BJ (cell line): ENCODE data around the gene MICAL1. TPM values are rescaled to one million over a fixed set of nuclear protein-coding genes. Genes with fewer than 3 reads are reported as not detected.

Experiments
- CTCF ChIA-PET: fragments of 350-600 bp; formaldehyde crosslinking; extraction: SDS; loops from one replicate; lab custom pipeline; 2021; ENCODE audit warnings: antibody characterized with exemption, inconsistent platforms; lab: Yijun Ruan, JAX
- POLR2A ChIA-PET: fragments of 300-600 bp; sonication (Branson Sonifier 250); formaldehyde crosslinking; extraction: SDS; loops from one replicate; lab custom pipeline; 2021; ENCODE audit warnings: antibody characterized with exemption; lab: Charles Lee
- DNase-seq: peaks from one replicate; pipeline ENCODE4 v3.0.0-alpha.2; 2011; ENCODE audit warnings: low read depth
- H3K27me3 ChIP-seq: 2 replicates; pipeline ENCODE4 v1.6.0; 2011; ENCODE audit warnings: low read length; ENCODE audit not compliant: control insufficient read depth, insufficient read depth
- H3K36me3 ChIP-seq: 2 replicates; pipeline ENCODE4 v1.5.1; 2011; ENCODE audit warnings: low read length; ENCODE audit not compliant: control insufficient read depth, insufficient read depth
- H3K4me3 ChIP-seq: 2 replicates; pipeline ENCODE4 v1.5.1; 2011; ENCODE audit warnings: low read depth, mild to moderate bottlenecking, control low read depth, low read length
- CTCF ChIP-seq: IDR thresholded peaks from 2 replicates; pipeline ENCODE4 v1.5.1; 2011; ENCODE audit warnings: low read depth, mild to moderate bottlenecking, control low read depth, inconsistent platforms, low read length, moderate library complexity; ENCODE audit not compliant: insufficient read depth
- polyA plus RNA-seq: library from polyadenylated mRNA; depleted of rRNA; stranded (reverse); fragments of >200 nt; gene quantifications from 2 replicates; pipeline ENCODE4 v1.2.3, GENCODE V29; 2011

MICAL1 gene
- polyA plus RNA-seq, 1 experiment: 84.6 TPM

GRCh38 chr6:109421184-109421583 lies 34.4 kb downstream of the MICAL1 start:
- Histone ChIP-seq H3K27me3 (no peaks in the 10 kb centered on the region), H3K36me3 (no peaks in the 10 kb centered on the region), H3K4me3 (no peak overlapping the region)
- CTCF ChIA-PET: no interaction called here
- DNase-seq: no peak
- POLR2A ChIA-PET: no interaction called here
- no peak for TF ChIP-seq CTCF

- ChIA-PET CTCF (interaction anchor here (0.6 kb wide), 1 partner anchor 69 kb away, joined by 3 read pairs; no protein-coding TSS in a partner anchor), POLR2A (no interaction called here)
- DNase-seq: no peak
- H3K27me3 ChIP-seq: no peaks in the 10 kb centered on the region
- H3K36me3 ChIP-seq: no peaks in the 10 kb centered on the region
- TF ChIP-seq CTCF: no peak
- no peak overlapping the region for H3K4me3 ChIP-seq
These were observed 34.8 kb downstream of the MICAL1 start for GRCh38 chr6:109420751-109421150.

GRCh38 chr6:109417646-109418045 lies 37.9 kb downstream of the MICAL1 start:
- ChIA-PET CTCF (no interaction called here), POLR2A (no interaction called here)

DNA sequence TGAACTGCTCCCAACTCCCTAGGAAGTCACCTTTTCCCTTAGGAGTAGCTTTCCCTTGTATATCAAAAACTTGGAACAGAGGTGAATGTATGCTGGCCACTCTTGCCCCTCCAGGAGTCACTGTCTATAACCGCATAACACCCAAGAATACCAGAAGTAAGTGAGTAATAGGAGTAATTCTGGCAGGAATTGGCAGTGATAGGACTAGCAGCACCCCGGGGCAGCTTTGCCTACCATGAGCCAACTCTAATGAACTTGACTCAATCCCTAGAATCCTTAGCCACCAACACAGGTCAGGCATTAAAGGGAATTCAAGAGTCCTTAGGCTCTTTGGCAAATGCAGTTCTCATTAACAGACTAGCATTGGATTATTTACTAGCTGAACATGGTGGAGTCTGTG lies 44.5 kb downstream of the MICAL1 start:
- POLR2A ChIA-PET: no interaction called here
- CTCF ChIA-PET: no interaction called here
- no peak for DNase-seq

More at GRCh38 chr6:109417646-109418045, 37.9 kb downstream of the MICAL1 start:
- H3K36me3 ChIP-seq: no peaks in the 10 kb centered on the region
- TF ChIP-seq CTCF: no peak
- no peaks in the 10 kb centered on the region for H3K27me3 ChIP-seq
- H3K4me3 ChIP-seq: no peak overlapping the region
- DNase-seq: no peak

DNA sequence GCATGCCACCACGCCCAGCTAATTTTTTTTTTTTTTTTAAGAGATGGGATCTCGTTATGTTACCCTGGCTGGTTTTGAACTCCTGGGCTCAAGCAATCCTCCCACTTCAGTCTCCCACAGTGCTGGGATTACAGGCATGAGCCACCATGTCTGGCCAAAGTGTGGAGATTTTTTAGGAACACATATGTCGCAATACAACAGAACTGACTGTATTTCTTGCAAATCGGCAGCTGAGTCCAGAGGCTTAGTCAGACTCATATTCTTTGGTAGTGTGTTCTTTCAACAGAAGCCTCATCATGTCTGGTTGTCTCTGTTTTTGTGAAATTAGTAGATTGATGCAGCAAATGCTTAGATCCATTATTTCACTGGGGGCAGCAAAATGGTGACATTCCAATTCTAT lies 49.4 kb downstream of the MICAL1 start:
- no peak overlapping the region for H3K4me3 ChIP-seq
- ChIA-PET POLR2A (no interaction called here), CTCF (no interaction called here)
- no peak for DNase-seq
- no peak for TF ChIP-seq CTCF
- no peaks in the 10 kb centered on the region for H3K36me3 ChIP-seq
- 0 out of 2 replicates have a peak, but pooled peaks cover 7% of the 10 kb centered on the region for H3K27me3 ChIP-seq

More for the DNA sequence above, 44.5 kb downstream of the MICAL1 start:
- TF ChIP-seq CTCF: no peak
- no peaks in the 10 kb centered on the region for H3K36me3 ChIP-seq
- H3K27me3 ChIP-seq: peaks cover 6% of the 10 kb centered on the region; the same call in 1 of the 2 replicates
- H3K4me3 ChIP-seq: no peak overlapping the region
